ENCODE data around the gene CAPN12.
"Not testable (repeated sequence)": the region's sequence is repeated elsewhere in the genome, so short reads cannot be mapped to it uniquely, and the experiment has no call there.

The CAPN12 gene

GRCh38 chr19:38744298-38744681, at the start of gene CAPN12:
TSS of gene CAPN12 (minus strand) at chr19:38744474. CDS start at chr19:38744165, 309 bp downstream.
- no peak for DNase-seq

GRCh38 chr19:38793671-38794070, 49.4 kb upstream of the CAPN12 start:
- DNase-seq, result no peak

- peak; percentile 51 for DNase-seq
Observed at GRCh38 chr19:38793177-38793576, 48.9 kb upstream of the CAPN12 start.

GRCh38 chr19:38792250-38793111, 48.2 kb upstream of the CAPN12 start:
- DNase-seq, result no peak

- not testable (repeated sequence) for DNase-seq
Observed at GRCh38 chr19:38791451-38792064, 47.3 kb upstream of the CAPN12 start.

- DNase-seq, result not testable (repeated sequence)
Observed at GRCh38 chr19:38790507-38791403, 46.5 kb upstream of the CAPN12 start.

GRCh38 chr19:38788478-38789243, 44.4 kb upstream of the CAPN12 start, which contains the start of gene LGALS7B:
TSS of gene LGALS7B (plus strand) at chr19:38789200. CDS start at chr19:38789227, 27 bp downstream.
- DNase-seq, result no peak

- DNase-seq, result no peak
Observed at GRCh38 chr19:38786572-38787265, 42.4 kb upstream of the CAPN12 start.

GRCh38 chr19:38786061-38786460, 41.8 kb upstream of the CAPN12 start:
- not testable (repeated sequence) for DNase-seq

GRCh38 chr19:38785187-38785699, 41.0 kb upstream of the CAPN12 start:
- DNase-seq, result no peak

- no peak for DNase-seq
Observed at GRCh38 chr19:38784224-38784623, 40.0 kb upstream of the CAPN12 start.

GRCh38 chr19:38782212-38782611, 37.9 kb upstream of the CAPN12 start:
- DNase-seq, result not testable (repeated sequence)

- DNase-seq, result no peak
Observed at GRCh38 chr19:38781058-38781457, 36.8 kb upstream of the CAPN12 start.

- no peak for DNase-seq
Observed at GRCh38 chr19:38780443-38780842, 36.2 kb upstream of the CAPN12 start.

GRCh38 chr19:38778733-38779132, 34.5 kb upstream of the CAPN12 start:
- no peak for DNase-seq

GRCh38 chr19:38774181-38774950, 30.1 kb upstream of the CAPN12 start:
- DNase-seq, result no peak

GRCh38 chr19:38773469-38774177, 29.3 kb upstream of the CAPN12 start, which contains the start of gene LGALS7:
TSS of gene LGALS7 (minus strand) at chr19:38773517. CDS start at chr19:38773492, 25 bp downstream.
- DNase-seq, result no peak

- DNase-seq, result not testable (repeated sequence)
Observed at GRCh38 chr19:38771569-38771968, 27.3 kb upstream of the CAPN12 start.

- DNase-seq, result not testable (repeated sequence)
Observed at GRCh38 chr19:38770949-38771275, 26.6 kb upstream of the CAPN12 start.
